ENCODE results near the gene OR1J4.

Gene OR1J4

DNA sequence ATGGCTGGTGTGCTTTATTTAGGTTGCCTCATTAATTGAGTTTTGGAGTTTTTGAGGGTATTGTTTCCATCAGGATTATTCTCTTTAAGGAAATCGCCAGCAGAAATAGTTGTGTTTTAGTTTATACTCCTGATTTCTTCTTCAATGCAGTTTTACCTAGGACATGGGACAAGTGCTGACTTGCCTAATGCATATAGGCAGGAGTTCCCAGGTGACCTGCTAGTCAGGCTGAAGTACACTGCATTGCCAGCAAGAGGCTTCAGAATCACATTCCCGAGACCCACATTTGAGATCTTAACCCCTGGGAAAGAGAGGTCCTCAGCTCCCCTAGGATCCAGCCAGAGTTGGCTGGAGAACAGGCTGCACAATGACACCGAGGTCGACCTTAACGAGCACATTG is 32.4 kb downstream of the OR1J4 start:
- no peak for DNase-seq (ENCODE audit: low read depth in 1 of 2, low spot score in 1 of 2)
- Histone ChIP-seq H3K4me3 (replicated peaks; ENCODE audit: insufficient read depth, low read length) (no peak overlapping the region), H3K27me3 (ENCODE audit: insufficient read depth, poor library complexity, severe bottlenecking) (no peaks in the 10 kb centered on the region), H3K27ac (replicated peaks) (no peak overlapping the region)
- TF ChIP-seq POLR2AphosphoS5 (IDR thresholded peaks at IDR 0.05; ENCODE audit: low read depth) (no peak), GABPA (IDR thresholded peaks at IDR 0.05; ENCODE audit: low read depth) (no peak), SPI1 (IDR thresholded peaks at IDR 0.05; ENCODE audit: borderline replicate concordance, low read depth) (no peak)
- TF ChIP-seq, protein P1, sequence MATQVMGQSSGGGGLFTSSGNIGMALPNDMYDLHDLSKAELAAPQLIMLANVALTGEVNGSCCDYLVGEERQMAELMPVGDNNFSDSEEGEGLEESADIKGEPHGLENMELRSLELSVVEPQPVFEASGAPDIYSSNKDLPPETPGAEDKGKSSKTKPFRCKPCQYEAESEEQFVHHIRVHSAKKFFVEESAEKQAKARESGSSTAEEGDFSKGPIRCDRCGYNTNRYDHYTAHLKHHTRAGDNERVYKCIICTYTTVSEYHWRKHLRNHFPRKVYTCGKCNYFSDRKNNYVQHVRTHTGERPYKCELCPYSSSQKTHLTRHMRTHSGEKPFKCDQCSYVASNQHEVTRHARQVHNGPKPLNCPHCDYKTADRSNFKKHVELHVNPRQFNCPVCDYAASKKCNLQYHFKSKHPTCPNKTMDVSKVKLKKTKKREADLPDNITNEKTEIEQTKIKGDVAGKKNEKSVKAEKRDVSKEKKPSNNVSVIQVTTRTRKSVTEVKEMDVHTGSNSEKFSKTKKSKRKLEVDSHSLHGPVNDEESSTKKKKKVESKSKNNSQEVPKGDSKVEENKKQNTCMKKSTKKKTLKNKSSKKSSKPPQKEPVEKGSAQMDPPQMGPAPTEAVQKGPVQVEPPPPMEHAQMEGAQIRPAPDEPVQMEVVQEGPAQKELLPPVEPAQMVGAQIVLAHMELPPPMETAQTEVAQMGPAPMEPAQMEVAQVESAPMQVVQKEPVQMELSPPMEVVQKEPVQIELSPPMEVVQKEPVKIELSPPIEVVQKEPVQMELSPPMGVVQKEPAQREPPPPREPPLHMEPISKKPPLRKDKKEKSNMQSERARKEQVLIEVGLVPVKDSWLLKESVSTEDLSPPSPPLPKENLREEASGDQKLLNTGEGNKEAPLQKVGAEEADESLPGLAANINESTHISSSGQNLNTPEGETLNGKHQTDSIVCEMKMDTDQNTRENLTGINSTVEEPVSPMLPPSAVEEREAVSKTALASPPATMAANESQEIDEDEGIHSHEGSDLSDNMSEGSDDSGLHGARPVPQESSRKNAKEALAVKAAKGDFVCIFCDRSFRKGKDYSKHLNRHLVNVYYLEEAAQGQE (IDR thresholded peaks at IDR 0.05; ENCODE audit: insufficient replicate concordance, low read depth) = no peak
- TF ChIP-seq, protein P2, sequence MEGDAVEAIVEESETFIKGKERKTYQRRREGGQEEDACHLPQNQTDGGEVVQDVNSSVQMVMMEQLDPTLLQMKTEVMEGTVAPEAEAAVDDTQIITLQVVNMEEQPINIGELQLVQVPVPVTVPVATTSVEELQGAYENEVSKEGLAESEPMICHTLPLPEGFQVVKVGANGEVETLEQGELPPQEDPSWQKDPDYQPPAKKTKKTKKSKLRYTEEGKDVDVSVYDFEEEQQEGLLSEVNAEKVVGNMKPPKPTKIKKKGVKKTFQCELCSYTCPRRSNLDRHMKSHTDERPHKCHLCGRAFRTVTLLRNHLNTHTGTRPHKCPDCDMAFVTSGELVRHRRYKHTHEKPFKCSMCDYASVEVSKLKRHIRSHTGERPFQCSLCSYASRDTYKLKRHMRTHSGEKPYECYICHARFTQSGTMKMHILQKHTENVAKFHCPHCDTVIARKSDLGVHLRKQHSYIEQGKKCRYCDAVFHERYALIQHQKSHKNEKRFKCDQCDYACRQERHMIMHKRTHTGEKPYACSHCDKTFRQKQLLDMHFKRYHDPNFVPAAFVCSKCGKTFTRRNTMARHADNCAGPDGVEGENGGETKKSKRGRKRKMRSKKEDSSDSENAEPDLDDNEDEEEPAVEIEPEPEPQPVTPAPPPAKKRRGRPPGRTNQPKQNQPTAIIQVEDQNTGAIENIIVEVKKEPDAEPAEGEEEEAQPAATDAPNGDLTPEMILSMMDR (IDR thresholded peaks at IDR 0.05; ENCODE audit: insufficient read depth, low read length) = no peak

DNA sequence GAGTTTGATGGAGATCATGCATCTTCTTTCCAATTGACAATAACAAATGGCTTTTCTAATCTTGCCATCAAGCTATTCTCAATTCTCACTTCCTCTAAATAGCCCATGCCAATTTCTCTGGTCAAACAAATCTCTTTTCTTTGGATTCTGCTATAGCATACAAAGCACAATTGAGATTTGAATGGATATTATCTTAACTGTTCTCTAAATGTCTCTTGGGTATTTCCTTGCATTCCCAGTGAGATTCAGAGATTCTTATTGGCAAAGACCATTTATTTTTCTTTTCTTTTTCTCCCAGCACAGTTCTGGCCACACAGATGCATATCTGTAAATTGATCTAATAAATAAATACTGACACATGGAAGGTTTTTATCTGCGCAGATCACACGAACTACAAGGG is 33.9 kb downstream of the OR1J4 start, which contains the start of gene OR1N2:
TSS of gene OR1N2 (plus strand) at position 301 of the 400 bp plus-strand sequence. CDS start 100 bp downstream, outside the sequence.
- TF ChIP-seq GABPA (IDR thresholded peaks at IDR 0.05; ENCODE audit: low read depth) = no peak
- TF ChIP-seq SPI1 (IDR thresholded peaks at IDR 0.05; ENCODE audit: borderline replicate concordance, low read depth) = no peak
- TF ChIP-seq, protein P2 (IDR thresholded peaks at IDR 0.05; ENCODE audit: insufficient read depth, low read length) = no peak
- TF ChIP-seq, protein P1 (IDR thresholded peaks at IDR 0.05; ENCODE audit: insufficient replicate concordance, low read depth) = no peak
- TF ChIP-seq POLR2AphosphoS5 (IDR thresholded peaks at IDR 0.05; ENCODE audit: low read depth) = no peak
- no peak for DNase-seq (ENCODE audit: low read depth in 1 of 2, low spot score in 1 of 2)
- Histone ChIP-seq H3K4me3 (replicated peaks; ENCODE audit: insufficient read depth, low read length) (no peak within 1 kb of the TSS), H3K27me3 (ENCODE audit: insufficient read depth, poor library complexity, severe bottlenecking) (no peaks in the 10 kb centered on the region), H3K27ac (replicated peaks) (no peak within 1 kb of the TSS)

DNA sequence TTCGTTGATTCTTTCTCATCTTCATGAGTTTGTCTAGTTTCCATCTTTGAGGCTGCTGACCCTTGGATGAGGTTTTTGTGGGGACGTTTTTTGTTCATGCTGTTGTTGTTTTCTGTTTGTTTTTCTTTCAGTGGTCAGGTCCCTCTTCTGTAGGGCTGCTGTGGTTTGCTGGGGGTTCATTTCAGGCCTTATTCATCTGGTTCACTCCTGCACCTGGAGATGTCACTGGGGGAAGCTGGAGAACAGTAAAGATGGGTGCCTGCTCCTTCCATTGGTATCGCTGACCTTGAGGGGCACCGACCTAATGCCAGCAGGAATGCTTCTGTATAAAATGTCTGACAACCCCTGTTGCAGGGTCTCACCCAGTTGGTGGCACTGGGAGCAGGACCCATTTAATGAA is 42.5 kb downstream of the OR1J4 start:
- TF ChIP-seq POLR2AphosphoS5 (IDR thresholded peaks at IDR 0.05; ENCODE audit: low read depth) = no peak
- no peak for TF ChIP-seq SPI1 (IDR thresholded peaks at IDR 0.05; ENCODE audit: borderline replicate concordance, low read depth)
- no peak for TF ChIP-seq GABPA (IDR thresholded peaks at IDR 0.05; ENCODE audit: low read depth)
- TF ChIP-seq, protein P1 (IDR thresholded peaks at IDR 0.05; ENCODE audit: insufficient replicate concordance, low read depth) = no peak
- TF ChIP-seq, protein P2 (IDR thresholded peaks at IDR 0.05; ENCODE audit: insufficient read depth, low read length) = no peak
- Histone ChIP-seq H3K27me3 (ENCODE audit: insufficient read depth, poor library complexity, severe bottlenecking) (no peaks in the 10 kb centered on the region), H3K27ac (replicated peaks) (no peak overlapping the region), H3K4me3 (replicated peaks; ENCODE audit: insufficient read depth, low read length) (no peak overlapping the region)
- DNase-seq (ENCODE audit: low read depth in 1 of 2, low spot score in 1 of 2) = no peak

Data from HL-60 (cell line).